A673 (cell line): Measurements from ENCODE around the gene GPR15. TPM values are rescaled to one million over a fixed set of nuclear protein-coding genes. Genes with fewer than 3 reads are reported as not detected.

Source experiments
- BruUV-seq: library from RNA; stranded (reverse); fragments of 400-500 nt; replicated peaks from 2 replicates; lab custom pipeline; 2021; lab: Mats Ljungman, UMichigan
- CTCF ChIA-PET: fragments of 300-600 bp; sonication (Branson Sonifier 250); formaldehyde crosslinking; loops from one replicate; lab custom pipeline; 2022; ENCODE audit warnings: antibody characterized with exemption; lab: Charles Lee
- POLR2A ChIA-PET: fragments of 300-600 bp; sonication (Branson Sonifier 250); formaldehyde crosslinking; loops from one replicate; lab custom pipeline; 2022; ENCODE audit warnings: antibody characterized with exemption; ENCODE audit not compliant: low non-redundant PET; lab: Charles Lee
- DNase-seq: peaks from one replicate; pipeline ENCODE4 v3.0.0-alpha.2; 2015; ENCODE audit warnings: low spot score
- H3K27ac ChIP-seq: fragments of 200-600 bp; sonication (generic); 2 replicates; pipeline ENCODE4 v1.5.1; 2016; ENCODE audit warnings: mixed run types, low read depth, mild to moderate bottlenecking, mixed read lengths, antibody characterized with exemption, low read length; ENCODE audit not compliant: poor library complexity, severe bottlenecking
- H3K27me3 ChIP-seq: fragments of 200-600 bp; sonication (generic); replicated peaks from 2 replicates; pipeline ENCODE4 v1.6.1; 2017; ENCODE audit warnings: mixed run types, low read depth, mild to moderate bottlenecking, mixed read lengths, antibody characterized with exemption, low read length; ENCODE audit not compliant: insufficient read depth, poor library complexity
- H3K36me3 ChIP-seq: fragments of 200-600 bp; sonication (generic); 2 replicates; pipeline ENCODE4 v1.6.1; 2016; ENCODE audit warnings: mixed run types, mild to moderate bottlenecking, mixed read lengths, antibody characterized with exemption, low read length; ENCODE audit not compliant: insufficient read depth, poor library complexity, severe bottlenecking
- H3K4me1 ChIP-seq: fragments of 200-600 bp; sonication (generic); 2 replicates; pipeline ENCODE4 v1.6.1; 2017; ENCODE audit warnings: mixed run types, mild to moderate bottlenecking, mixed read lengths, antibody characterized with exemption, low read length; ENCODE audit not compliant: insufficient read depth, poor library complexity, severe bottlenecking
- H3K4me3 ChIP-seq: fragments of 200-600 bp; sonication (generic); 2 replicates; pipeline ENCODE4 v1.5.1; 2016; ENCODE audit warnings: low read depth, mixed run types, mild to moderate bottlenecking, mixed read lengths, low read length; ENCODE audit not compliant: poor library complexity, severe bottlenecking
- H3K9me3 ChIP-seq: fragments of 200-600 bp; sonication (generic); 2 replicates; pipeline ENCODE4 v1.6.1; 2016; ENCODE audit warnings: mixed run types, low read depth, mild to moderate bottlenecking, mixed read lengths, antibody characterized with exemption, low read length; ENCODE audit not compliant: poor library complexity, severe bottlenecking
- EZH2 ChIP-seq: fragments of 200-600 bp; sonication (generic); IDR thresholded peaks from 2 replicates; pipeline ENCODE4 v1.6.1; 2017; ENCODE audit warnings: borderline replicate concordance, low read depth, mild to moderate bottlenecking, mixed read lengths, antibody characterized with exemption, low read length; ENCODE audit not compliant: poor library complexity, severe bottlenecking
- intact Hi-C: fragments of 100-400 bp; cut with micrococcal nuclease; formaldehyde crosslinking; loops from one replicate; pipeline ENCODE4 v1.10.0; 2022; ENCODE audit not compliant: unreplicated experiment
- total RNA-seq: library from RNA; stranded (reverse); gene quantifications from 2 replicates; pipeline ENCODE4 v1.2.3, GENCODE V29; 2021
- TF ChIP-seq, protein P1 (sequence below): fragments of 300-800, 200-600 bp; sonication (generic); conservative IDR thresholded peaks from 2 replicates; pipeline ENCODE4 v1.5.1; 2017; ENCODE audit warnings: low read depth, mild to moderate bottlenecking, antibody characterized with exemption, low read length, moderate library complexity, mixed read lengths

Gene GPR15
- total RNA-seq, 1 experiment from 2014 or later = not detected

DNA sequence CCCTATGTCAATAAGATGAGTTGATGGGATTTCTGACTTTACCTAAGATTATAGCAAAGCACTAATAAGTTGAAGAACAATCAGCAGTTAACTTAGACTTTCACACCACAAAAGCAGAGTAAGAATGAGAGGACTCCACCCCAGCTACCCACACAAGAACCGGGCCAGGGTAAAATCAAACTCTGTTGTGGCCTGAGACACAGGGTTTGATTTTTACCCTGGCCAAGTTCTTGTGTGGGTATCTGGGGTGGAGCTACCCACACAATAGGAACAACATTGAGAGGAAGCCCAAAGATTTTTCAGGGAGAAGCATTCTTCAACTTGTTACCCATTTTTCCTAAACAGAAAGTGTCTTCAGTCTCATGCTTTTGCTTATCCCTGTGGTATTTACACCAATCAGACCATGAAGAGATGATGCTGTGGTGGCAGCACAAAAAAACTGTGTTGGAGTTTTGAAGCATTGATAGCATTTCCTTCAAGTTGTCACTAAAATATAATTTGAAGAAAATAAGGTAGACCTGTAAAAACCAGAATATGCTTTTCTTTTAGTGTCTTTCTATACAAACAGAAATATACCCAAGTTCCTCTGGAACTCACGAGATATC, 36.0 kb downstream of the GPR15 start:
- ChIA-PET CTCF (no interaction called here), POLR2A (no interaction called here)
- Histone ChIP-seq H3K27ac (no peak overlapping the region), H3K4me3 (no peak overlapping the region), H3K9me3 (no peaks in the 10 kb centered on the region), H3K4me1 (no peaks in the 10 kb centered on the region), H3K36me3 (no peaks in the 10 kb centered on the region), H3K27me3 (no peaks in the 10 kb centered on the region)
- no peak for DNase-seq
- BruUV-seq = no TSS peak
- intact Hi-C loops = no loop called here
- TF ChIP-seq, protein P1, sequence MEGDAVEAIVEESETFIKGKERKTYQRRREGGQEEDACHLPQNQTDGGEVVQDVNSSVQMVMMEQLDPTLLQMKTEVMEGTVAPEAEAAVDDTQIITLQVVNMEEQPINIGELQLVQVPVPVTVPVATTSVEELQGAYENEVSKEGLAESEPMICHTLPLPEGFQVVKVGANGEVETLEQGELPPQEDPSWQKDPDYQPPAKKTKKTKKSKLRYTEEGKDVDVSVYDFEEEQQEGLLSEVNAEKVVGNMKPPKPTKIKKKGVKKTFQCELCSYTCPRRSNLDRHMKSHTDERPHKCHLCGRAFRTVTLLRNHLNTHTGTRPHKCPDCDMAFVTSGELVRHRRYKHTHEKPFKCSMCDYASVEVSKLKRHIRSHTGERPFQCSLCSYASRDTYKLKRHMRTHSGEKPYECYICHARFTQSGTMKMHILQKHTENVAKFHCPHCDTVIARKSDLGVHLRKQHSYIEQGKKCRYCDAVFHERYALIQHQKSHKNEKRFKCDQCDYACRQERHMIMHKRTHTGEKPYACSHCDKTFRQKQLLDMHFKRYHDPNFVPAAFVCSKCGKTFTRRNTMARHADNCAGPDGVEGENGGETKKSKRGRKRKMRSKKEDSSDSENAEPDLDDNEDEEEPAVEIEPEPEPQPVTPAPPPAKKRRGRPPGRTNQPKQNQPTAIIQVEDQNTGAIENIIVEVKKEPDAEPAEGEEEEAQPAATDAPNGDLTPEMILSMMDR = no peak
- TF ChIP-seq EZH2 = no peak

DNA sequence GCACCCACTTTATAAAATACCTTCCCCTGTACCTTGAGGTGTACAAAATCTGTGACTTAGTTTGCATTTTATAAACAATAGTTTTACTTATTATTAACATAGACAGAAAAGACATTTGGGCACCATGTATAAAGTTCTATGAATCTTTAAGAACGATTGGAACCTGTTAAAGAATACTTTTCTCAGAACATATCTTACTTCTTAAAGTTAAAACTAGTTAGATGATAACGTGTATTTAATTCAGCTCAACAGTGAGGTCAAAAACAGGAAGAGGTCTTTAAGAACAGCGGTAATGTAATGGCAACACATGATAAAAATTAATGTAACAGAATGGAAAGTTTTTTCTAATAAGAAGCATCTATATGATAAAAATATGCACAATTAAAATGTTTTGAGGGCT, 36.6 kb downstream of the GPR15 start:
- Histone ChIP-seq H3K9me3 (no peaks in the 10 kb centered on the region), H3K4me3 (no peak overlapping the region), H3K27me3 (no peaks in the 10 kb centered on the region), H3K4me1 (no peaks in the 10 kb centered on the region), H3K27ac (no peak overlapping the region), H3K36me3 (no peaks in the 10 kb centered on the region)
- BruUV-seq = no TSS peak
- no peak for TF ChIP-seq EZH2
- TF ChIP-seq, protein P1 = no peak
- ChIA-PET CTCF (no interaction called here), POLR2A (no interaction called here)
- intact Hi-C loops = no loop called here
- DNase-seq = no peak

DNA sequence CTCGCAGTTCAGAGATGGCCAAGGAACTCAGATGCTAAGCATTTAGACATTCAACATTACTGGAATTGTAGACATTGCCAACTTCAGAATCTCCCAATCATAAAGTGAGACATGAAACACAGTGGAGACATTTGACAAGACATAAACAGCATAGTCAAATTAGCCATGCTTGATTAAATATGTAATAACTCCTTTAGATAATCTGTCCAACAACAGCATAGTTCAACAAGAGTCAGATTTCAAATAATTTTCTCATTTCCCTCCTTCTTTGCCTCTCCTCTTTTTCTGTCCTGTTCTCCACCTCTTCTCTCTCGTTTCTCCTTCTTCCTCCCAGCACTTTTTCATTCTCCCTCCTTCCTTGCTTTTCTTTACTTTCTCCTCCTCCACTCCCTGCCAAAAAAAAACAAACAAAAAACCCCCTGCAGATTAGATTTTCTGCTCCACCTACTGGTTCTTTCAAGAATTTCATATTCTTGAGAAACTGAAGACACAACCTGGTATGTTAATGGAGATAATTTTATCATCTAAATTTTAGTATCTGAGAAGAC, 41.5 kb downstream of the GPR15 start:
- DNase-seq = peak; percentile 55
- H3K4me3 ChIP-seq = no peak overlapping the region
- H3K27me3 ChIP-seq = no peaks in the 10 kb centered on the region
- ChIA-PET CTCF (no interaction called here), POLR2A (no interaction called here)
- intact Hi-C loops = loop anchor here (1.0 to 5.0 kb wide), 2 partner anchors 231 to 534 kb away; no protein-coding TSS in a partner anchor
- no TSS peak for BruUV-seq
- no peaks in the 10 kb centered on the region for H3K9me3 ChIP-seq
- H3K27ac ChIP-seq = no peak overlapping the region
- no peaks in the 10 kb centered on the region for H3K4me1 ChIP-seq
- TF ChIP-seq, protein P1 = peak; percentile 61
- no peak for TF ChIP-seq EZH2
- H3K36me3 ChIP-seq = peaks cover 9% of the 10 kb centered on the region
